Keratinocyte (primary cell): ENCODE results near the gene EIF3J. TPM values are rescaled to one million over a fixed set of nuclear protein-coding genes. Genes with fewer than 3 reads are reported as not detected.

Experiments
- DNase-seq: peaks from one replicate; pipeline ENCODE4 v3.0.0-alpha.2; 2011; ENCODE audit warnings: low read depth, missing footprints, low spot score
- FAIRE-seq: peaks from 2 replicates; lab custom pipeline; 2011; peaks lifted over from hg19 to GRCh38; lab: Jason Lieb, UNC
- H2AFZ ChIP-seq: 2 replicates; pipeline ENCODE4 v1.6.0; 2012; ENCODE audit warnings: low read length, control low read depth, inconsistent platforms; ENCODE audit not compliant: control insufficient read depth
- H3K27ac ChIP-seq: 2 replicates; pipeline ENCODE4 v1.5.1; 2011; ENCODE audit warnings: low read length; ENCODE audit not compliant: control insufficient read depth, insufficient read depth
- H3K27me3 ChIP-seq: 3 replicates; pipeline ENCODE4 v1.6.0; 2011; ENCODE audit warnings: low read length; ENCODE audit not compliant: control insufficient read depth, insufficient read depth; ENCODE audit errors: extremely low read depth
- H3K36me3 ChIP-seq, 2 experiments: 2 replicates in 1 of 2; 3 replicates in 1 of 2; pipeline ENCODE4 v1.5.1; 2011; ENCODE audit warnings: low read length in 2 of 2, mild to moderate bottlenecking in 1 of 2; ENCODE audit not compliant: control insufficient read depth in 2 of 2, insufficient read depth in 2 of 2; ENCODE audit errors: extremely low read depth in 1 of 2
- H3K4me1 ChIP-seq: 3 replicates; pipeline ENCODE4 v1.5.1; 2011; ENCODE audit warnings: low read length; ENCODE audit not compliant: control insufficient read depth, insufficient read depth; ENCODE audit errors: extremely low read depth
- H3K4me2 ChIP-seq: 3 replicates; pipeline ENCODE4 v1.6.0; 2011; ENCODE audit warnings: low read depth, low read length; ENCODE audit not compliant: control insufficient read depth, insufficient read depth; ENCODE audit errors: extremely low read depth
- H3K4me3 ChIP-seq, 3 experiments: fragments of 200-600 bp in 1 of 3; sonication (generic) in 1 of 3; 2 replicates in 2 of 3; 3 replicates in 1 of 3; pipeline ENCODE4 v1.5.1; 2011 to 2016; ENCODE audit warnings: low read length in 3 of 3, mild to moderate bottlenecking in 3 of 3, control low read depth in 2 of 3, inconsistent platforms in 1 of 3, low read depth in 1 of 3, mixed read lengths in 1 of 3, mixed run types in 1 of 3, moderate library complexity in 1 of 3; ENCODE audit not compliant: control insufficient read depth in 2 of 3, insufficient read depth in 2 of 3; ENCODE audit errors: extremely low read depth in 1 of 3
- H3K79me2 ChIP-seq: 2 replicates; pipeline ENCODE4 v1.6.0; 2012; ENCODE audit warnings: low read length; ENCODE audit not compliant: control insufficient read depth, insufficient read depth
- H3K9ac ChIP-seq: 3 replicates; pipeline ENCODE4 v1.6.0; 2011; ENCODE audit warnings: low read length; ENCODE audit not compliant: control insufficient read depth, insufficient read depth; ENCODE audit errors: extremely low read depth
- H3K9me1 ChIP-seq: 3 replicates; pipeline ENCODE4 v1.6.0; 2011; ENCODE audit warnings: low read length; ENCODE audit not compliant: control insufficient read depth, insufficient read depth; ENCODE audit errors: extremely low read depth
- H3K9me3 ChIP-seq: 2 replicates; pipeline ENCODE4 v1.5.1; 2012; ENCODE audit warnings: low read depth, low read length; ENCODE audit not compliant: control insufficient read depth
- H4K20me1 ChIP-seq: 3 replicates; pipeline ENCODE4 v1.6.0; 2011; ENCODE audit warnings: low read length; ENCODE audit not compliant: control insufficient read depth, insufficient read depth; ENCODE audit errors: extremely low read depth
- EZH2 ChIP-seq: IDR thresholded peaks from one replicate; pipeline ENCODE4 v1.6.1; 2012; ENCODE audit warnings: inconsistent platforms, mild to moderate bottlenecking, low read length, moderate library complexity
- dilution Hi-C: fragments of 300-500 bp; cut with MboI; formaldehyde crosslinking; loops from one replicate; pipeline ENCODE4 v1.7.0; 2020; ENCODE audit warnings: low sequenced_read_pairs; ENCODE audit not compliant: extremely low pct_ligation_motif_present
- polyA plus RNA-seq, 5 experiments: library from polyadenylated mRNA; depleted of rRNA in 3 of 5; stranded (reverse) in 3 of 5; stranded (forward) in 1 of 5; unstranded in 1 of 5; fragments of >200 nt; gene quantifications; 1 replicate in 1 of 5; 2 replicates in 3 of 5; 3 replicates in 1 of 5; pipeline versions ENCODE4 v1.2.1 to v1.2.3, GENCODE V29; 2011 to 2012; ENCODE audit warnings: missing spikeins in 2 of 5, low read depth in 1 of 5, low replicate concordance in 1 of 5
- TF ChIP-seq, protein P1 (sequence below), 3 experiments: IDR thresholded peaks in 1 of 3; conservative IDR thresholded peaks in 1 of 3; optimal IDR thresholded peaks in 1 of 3; 2 replicates in 2 of 3; 3 replicates in 1 of 3; pipeline versions ENCODE3 to v1.5.1; 2011; ENCODE audit warnings: low read length in 3 of 3, mild to moderate bottlenecking in 3 of 3, moderate library complexity in 2 of 3, control low read depth in 1 of 3, inconsistent platforms in 1 of 3; ENCODE audit not compliant: insufficient read depth in 2 of 3; ENCODE audit errors: extremely low read depth in 1 of 3

The EIF3J gene
- polyA plus RNA-seq, 1 donor (not counting 4 experiments of a cell fraction or from before 2014, with no cell fraction given): 99.4 TPM

DNA sequence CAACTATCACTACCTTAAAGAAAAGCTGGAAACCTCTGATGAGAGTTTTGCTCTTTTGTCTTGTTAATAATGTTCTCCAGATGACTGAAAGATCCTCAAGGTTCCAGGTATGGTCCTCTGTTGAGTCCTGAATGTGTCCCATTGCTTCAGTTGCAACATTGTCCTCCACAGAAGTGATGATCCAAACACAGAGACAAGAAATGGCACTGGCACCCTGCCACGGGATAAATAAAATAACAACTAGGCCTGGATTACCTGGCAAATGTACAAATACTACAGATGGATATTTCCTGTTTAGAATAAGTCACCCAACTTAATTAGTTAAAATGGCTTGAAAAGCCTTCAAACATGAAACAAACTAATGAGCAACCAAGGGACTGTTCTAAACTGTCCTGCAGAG is 58.3 kb downstream of the EIF3J start:
- FAIRE-seq (no peak), DNase-seq (no peak)
- Histone ChIP-seq H3K4me3 (no peak overlapping the region), H3K27ac (no peak overlapping the region), H3K9me3 (no peaks in the 10 kb centered on the region), H3K36me3 (peaks cover 6 to 25% of the 10 kb centered on the region in 2 experiments), H3K4me2 (no peak overlapping the region), H3K9me1 (no peaks in the 10 kb centered on the region), H2AFZ (no peak overlapping the region), H3K9ac (no peak overlapping the region), H4K20me1 (no peaks in the 10 kb centered on the region), H3K27me3 (no peaks in the 10 kb centered on the region), H3K79me2 (no peaks in the 10 kb centered on the region), H3K4me1 (peaks cover 8% of the 10 kb centered on the region)
- no peak for TF ChIP-seq EZH2
- TF ChIP-seq, protein P1, sequence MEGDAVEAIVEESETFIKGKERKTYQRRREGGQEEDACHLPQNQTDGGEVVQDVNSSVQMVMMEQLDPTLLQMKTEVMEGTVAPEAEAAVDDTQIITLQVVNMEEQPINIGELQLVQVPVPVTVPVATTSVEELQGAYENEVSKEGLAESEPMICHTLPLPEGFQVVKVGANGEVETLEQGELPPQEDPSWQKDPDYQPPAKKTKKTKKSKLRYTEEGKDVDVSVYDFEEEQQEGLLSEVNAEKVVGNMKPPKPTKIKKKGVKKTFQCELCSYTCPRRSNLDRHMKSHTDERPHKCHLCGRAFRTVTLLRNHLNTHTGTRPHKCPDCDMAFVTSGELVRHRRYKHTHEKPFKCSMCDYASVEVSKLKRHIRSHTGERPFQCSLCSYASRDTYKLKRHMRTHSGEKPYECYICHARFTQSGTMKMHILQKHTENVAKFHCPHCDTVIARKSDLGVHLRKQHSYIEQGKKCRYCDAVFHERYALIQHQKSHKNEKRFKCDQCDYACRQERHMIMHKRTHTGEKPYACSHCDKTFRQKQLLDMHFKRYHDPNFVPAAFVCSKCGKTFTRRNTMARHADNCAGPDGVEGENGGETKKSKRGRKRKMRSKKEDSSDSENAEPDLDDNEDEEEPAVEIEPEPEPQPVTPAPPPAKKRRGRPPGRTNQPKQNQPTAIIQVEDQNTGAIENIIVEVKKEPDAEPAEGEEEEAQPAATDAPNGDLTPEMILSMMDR (optimal IDR thresholded peaks at IDR 0.05 in 1 of 3, IDR thresholded peaks at IDR 0.05 in 1 of 3, conservative IDR thresholded peaks at IDR 0.05 in 1 of 3; ENCODE audit: extremely low read depth in 1 of 3, insufficient read depth in 2 of 3, low read length in 3 of 3): no peak
- dilution Hi-C loops: no loop called here

GRCh38 chr15:44595656-44596510 is 58.9 kb downstream of the EIF3J start:
- Histone ChIP-seq H3K9me3 (no peaks in the 10 kb centered on the region), H3K9ac (no peak overlapping the region), H3K27ac (no peak overlapping the region), H4K20me1 (no peaks in the 10 kb centered on the region), H3K4me3 (no peak overlapping the region), H3K36me3 (peaks cover 6 to 23% of the 10 kb centered on the region in 2 experiments), H3K27me3 (no peaks in the 10 kb centered on the region), H3K9me1 (no peaks in the 10 kb centered on the region), H3K4me1 (peaks cover 8% of the 10 kb centered on the region), H3K79me2 (no peaks in the 10 kb centered on the region), H3K4me2 (no peak overlapping the region), H2AFZ (no peak overlapping the region)
- FAIRE-seq: no peak
- dilution Hi-C loops: no loop called here
- TF ChIP-seq, protein P1 (optimal IDR thresholded peaks at IDR 0.05 in 1 of 3, IDR thresholded peaks at IDR 0.05 in 1 of 3, conservative IDR thresholded peaks at IDR 0.05 in 1 of 3; ENCODE audit: extremely low read depth in 1 of 3, insufficient read depth in 2 of 3, low read length in 3 of 3): no peak
- no peak for TF ChIP-seq EZH2
- no peak for DNase-seq
